ENCODE data around the gene TGFBR3L. TPM values are rescaled to one million over a fixed set of nuclear protein-coding genes. Genes with fewer than 3 reads are reported as not detected.

Gene TGFBR3L
- total RNA-seq, 4 donors from 2014 or later: not detected

DNA sequence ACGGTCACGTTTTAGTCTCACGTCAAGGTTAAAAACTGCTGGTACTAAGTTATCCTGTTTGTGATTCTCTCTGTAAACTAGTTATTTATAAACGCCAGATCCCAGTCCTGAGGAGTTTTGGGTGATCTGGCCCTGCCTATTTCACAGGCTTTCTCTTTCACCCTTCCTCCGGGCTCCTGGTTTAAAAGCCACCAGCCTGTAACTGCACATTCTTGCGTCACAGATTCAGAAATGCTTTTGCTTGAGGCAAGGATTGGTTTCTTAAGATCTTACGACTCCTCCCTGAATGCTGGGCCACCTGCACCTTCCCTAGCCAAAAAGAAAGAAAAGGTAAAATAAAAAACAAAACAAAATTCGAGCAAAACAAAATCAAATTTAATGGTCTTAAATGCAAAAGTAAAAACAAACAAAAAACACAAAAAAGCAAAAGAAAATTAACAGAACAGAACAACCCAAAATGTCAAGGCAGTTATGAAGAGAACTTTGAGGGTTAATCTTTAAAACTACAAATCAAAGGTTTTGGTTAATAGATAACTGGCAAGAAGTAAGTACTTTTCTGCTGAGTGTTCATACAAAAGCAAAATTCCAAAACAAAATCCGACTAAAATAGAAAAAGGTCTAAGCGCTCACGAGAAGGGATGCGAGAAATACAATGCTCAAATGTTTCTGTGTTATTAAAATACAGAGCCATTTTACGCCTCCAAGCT is 47.4 kb downstream of the TGFBR3L start:
- Histone ChIP-seq H3K9me3 (no peaks in the 10 kb centered on the region), H3K36me3 (peaks cover 32 to 46% of the 10 kb centered on the region in 2 donors), H3K4me3 (replicated peaks in 1 of 3) (no peak overlapping the region), H3K27ac (no peak overlapping the region), H3K4me1 (no peaks in the 10 kb centered on the region), H3K27me3 (no peaks in the 10 kb centered on the region)
- intact Hi-C loops (cut with DNase I): no loop called here
- WGBS, 2 donors: 90 to 93% methylated on average over 13 of the region's 13 CpGs
- TF ChIP-seq, protein P1, sequence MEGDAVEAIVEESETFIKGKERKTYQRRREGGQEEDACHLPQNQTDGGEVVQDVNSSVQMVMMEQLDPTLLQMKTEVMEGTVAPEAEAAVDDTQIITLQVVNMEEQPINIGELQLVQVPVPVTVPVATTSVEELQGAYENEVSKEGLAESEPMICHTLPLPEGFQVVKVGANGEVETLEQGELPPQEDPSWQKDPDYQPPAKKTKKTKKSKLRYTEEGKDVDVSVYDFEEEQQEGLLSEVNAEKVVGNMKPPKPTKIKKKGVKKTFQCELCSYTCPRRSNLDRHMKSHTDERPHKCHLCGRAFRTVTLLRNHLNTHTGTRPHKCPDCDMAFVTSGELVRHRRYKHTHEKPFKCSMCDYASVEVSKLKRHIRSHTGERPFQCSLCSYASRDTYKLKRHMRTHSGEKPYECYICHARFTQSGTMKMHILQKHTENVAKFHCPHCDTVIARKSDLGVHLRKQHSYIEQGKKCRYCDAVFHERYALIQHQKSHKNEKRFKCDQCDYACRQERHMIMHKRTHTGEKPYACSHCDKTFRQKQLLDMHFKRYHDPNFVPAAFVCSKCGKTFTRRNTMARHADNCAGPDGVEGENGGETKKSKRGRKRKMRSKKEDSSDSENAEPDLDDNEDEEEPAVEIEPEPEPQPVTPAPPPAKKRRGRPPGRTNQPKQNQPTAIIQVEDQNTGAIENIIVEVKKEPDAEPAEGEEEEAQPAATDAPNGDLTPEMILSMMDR (IDR thresholded peaks at IDR 0.05): no peak
- TF ChIP-seq POLR2A (IDR thresholded peaks at IDR 0.05): no peak
- no peak for DNase-seq

DNA sequence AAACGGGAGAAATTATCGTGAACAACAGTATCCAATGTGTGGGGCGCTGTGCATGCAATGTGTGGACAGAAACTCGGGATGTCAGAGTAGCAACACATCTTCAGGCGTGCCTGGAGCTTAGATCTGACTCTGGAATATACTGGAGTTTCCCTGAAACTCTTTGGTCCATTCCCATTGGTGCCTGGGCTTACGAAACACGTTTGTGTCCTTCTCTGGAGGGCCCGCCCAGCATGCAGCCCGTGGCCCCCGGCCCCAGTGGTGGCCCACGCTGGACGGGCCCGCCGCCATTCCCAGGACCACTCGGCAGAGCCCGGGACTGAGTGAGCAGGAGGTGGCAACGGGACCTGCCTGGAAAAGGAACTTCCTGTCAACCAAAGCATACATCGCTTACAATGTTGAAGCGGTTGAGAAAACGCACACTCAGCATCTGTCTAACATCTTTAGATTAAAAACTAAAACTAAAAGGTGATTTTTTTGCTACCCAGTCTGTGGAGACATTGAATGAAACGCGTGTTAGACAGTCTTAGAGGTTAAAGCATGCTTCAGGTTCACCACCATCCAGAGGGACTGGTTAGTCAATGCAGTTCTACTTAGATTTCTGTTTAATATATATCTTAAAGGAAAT is 48.1 kb downstream of the TGFBR3L start:
- no peaks in the 10 kb centered on the region for H3K4me1 ChIP-seq
- DNase-seq: no peak
- H3K27me3 ChIP-seq: no peaks in the 10 kb centered on the region
- H3K36me3 ChIP-seq: peaks cover 38 to 53% of the 10 kb centered on the region in 2 donors
- no peak overlapping the region for H3K4me3 ChIP-seq (replicated peaks in 1 of 3)
- no peaks in the 10 kb centered on the region for H3K9me3 ChIP-seq
- intact Hi-C loops (cut with DNase I): no loop called here
- 88 to 90% methylated on average over 21 to 22 of the region's 22 CpGs for WGBS, 2 donors
- H3K27ac ChIP-seq: no peak overlapping the region
- TF ChIP-seq, protein P1 (IDR thresholded peaks at IDR 0.05): no peak

DNA sequence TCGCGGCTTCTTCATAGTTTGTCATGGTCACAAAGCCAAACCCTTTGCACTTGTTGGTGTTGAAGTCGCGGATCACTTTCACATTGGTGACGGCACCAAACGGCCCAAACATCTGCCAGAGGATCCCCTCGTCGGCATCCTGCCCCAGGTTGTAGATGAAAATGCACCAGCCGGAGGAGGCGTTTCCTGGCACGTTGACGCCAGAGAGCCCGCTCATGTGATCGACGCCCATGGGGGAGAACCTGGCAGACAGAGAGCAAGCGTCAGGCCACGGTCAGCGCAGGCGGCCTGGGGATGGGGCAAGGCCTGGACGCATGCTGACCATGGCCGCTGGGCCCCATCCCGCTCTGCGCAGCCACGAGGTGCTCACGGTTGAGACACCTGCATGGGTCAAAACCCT is 48.9 kb downstream of the TGFBR3L start:
- intact Hi-C loops (cut with DNase I): no loop called here
- Histone ChIP-seq H3K4me1 (no peaks in the 10 kb centered on the region), H3K27me3 (no peaks in the 10 kb centered on the region), H3K27ac (no peak overlapping the region), H3K4me3 (replicated peaks in 1 of 3) (no peak overlapping the region), H3K9me3 (no peaks in the 10 kb centered on the region), H3K36me3 (peaks cover 38 to 53% of the 10 kb centered on the region in 2 donors)
- no peak for DNase-seq
- TF ChIP-seq, protein P1 (IDR thresholded peaks at IDR 0.05): no peak
- no peak for TF ChIP-seq POLR2A (IDR thresholded peaks at IDR 0.05)
- 96 to 98% methylated on average over 12 to 25 of the region's 25 CpGs for WGBS, 2 donors

DNA sequence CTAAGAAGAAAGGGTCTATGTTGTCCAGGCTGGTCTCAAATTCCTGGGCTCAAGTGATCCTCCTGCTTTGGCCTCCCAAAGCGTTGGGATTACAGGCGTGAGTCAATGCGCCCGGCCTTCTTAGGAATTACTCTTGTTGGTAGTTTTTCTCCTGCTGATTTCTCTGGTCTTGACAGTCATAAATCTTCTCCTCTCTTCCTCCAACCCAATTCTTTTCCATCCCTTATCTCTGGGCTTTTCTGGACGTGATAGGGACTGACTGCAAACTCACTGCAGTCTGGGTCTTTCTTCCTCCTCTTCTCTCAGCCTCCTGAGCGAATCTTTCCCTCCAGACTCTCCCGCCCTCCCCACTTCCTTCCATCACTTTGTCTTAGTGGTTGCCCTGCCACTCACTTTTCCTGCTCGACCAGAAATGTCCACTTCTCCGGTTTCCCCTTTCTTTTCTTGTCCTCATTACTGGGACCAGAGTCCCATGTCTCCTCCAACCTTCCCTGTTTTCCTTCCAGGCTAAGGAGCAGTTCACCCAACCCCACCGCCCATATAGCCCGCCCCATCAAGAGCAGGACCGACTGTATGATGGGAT is 50.7 kb downstream of the TGFBR3L start:
- no peak for TF ChIP-seq POLR2A (IDR thresholded peaks at IDR 0.05)
- TF ChIP-seq, protein P1 (IDR thresholded peaks at IDR 0.05): no peak
- Histone ChIP-seq H3K9me3 (no peaks in the 10 kb centered on the region), H3K27me3 (no peaks in the 10 kb centered on the region), H3K36me3 (peaks cover 45 to 53% of the 10 kb centered on the region in 2 donors), H3K27ac (no peak overlapping the region), H3K4me3 (replicated peaks in 1 of 3) (no peak overlapping the region), H3K4me1 (no peaks in the 10 kb centered on the region)
- intact Hi-C loops (cut with DNase I): no loop called here
- no peak for DNase-seq
- 88% methylated on average over 12 of the region's 12 CpGs for WGBS, 2 donors
